PC-3 (cell line): Measurements from ENCODE around the gene TJAP1. TPM values are rescaled to one million over a fixed set of nuclear protein-coding genes. Genes with fewer than 3 reads are reported as not detected.

Experiments used
- ATAC-seq: fragments of 200-7000 bp; cut with Tn5 transposase; 2 replicates; pipeline ENCODE4 v1.9.1; 2020; ENCODE audit warnings: mild to moderate bottlenecking, moderate library complexity
- BruUV-seq: library from RNA; stranded (reverse); fragments of 400-500 nt; replicated peaks from 2 replicates; lab custom pipeline; 2021; lab: Mats Ljungman, UMichigan
- CTCF ChIA-PET: fragments of 300-600 bp; sonication (Branson Sonifier 250); formaldehyde crosslinking; loops from one replicate; lab custom pipeline; 2022; ENCODE audit warnings: antibody characterized with exemption; lab: Charles Lee
- POLR2A ChIA-PET: fragments of 300-600 bp; sonication (Branson Sonifier 250); formaldehyde crosslinking; loops from one replicate; lab custom pipeline; 2022; ENCODE audit warnings: antibody characterized with exemption; ENCODE audit not compliant: unreplicated experiment; lab: Charles Lee
- DNase-seq: peaks from one replicate; pipeline ENCODE4 v3.0.0-alpha.2; 2015
- H2AFZ ChIP-seq: fragments of 300-600 bp; sonication (generic); 2 replicates; pipeline ENCODE4 v1.6.0; 2016; ENCODE audit warnings: antibody characterized with exemption, low read length
- H3F3A ChIP-seq: fragments of 300-600 bp; sonication (generic); one replicate; pipeline ENCODE4 v1.6.0; 2017; ENCODE audit warnings: antibody characterized with exemption, low read length, control low read depth, mild to moderate bottlenecking; ENCODE audit not compliant: unreplicated experiment
- H3K27ac ChIP-seq: fragments of 300-600 bp; sonication (generic); 2 replicates; pipeline ENCODE4 v1.5.1; 2016; ENCODE audit warnings: mild to moderate bottlenecking, low read length
- H3K27me3 ChIP-seq: fragments of 300-600 bp; sonication (generic); 2 replicates; pipeline ENCODE4 v1.6.1; 2016; ENCODE audit warnings: low read length, mixed read lengths
- H3K36me3 ChIP-seq: fragments of 300-600 bp; sonication (generic); 2 replicates; pipeline ENCODE4 v1.6.1; 2016; ENCODE audit warnings: low read depth, mixed run types, low read length, mixed read lengths
- H3K4me1 ChIP-seq: fragments of 300-600 bp; sonication (generic); 2 replicates; pipeline ENCODE4 v1.5.1; 2016; ENCODE audit warnings: low read length; ENCODE audit not compliant: insufficient read depth
- H3K4me2 ChIP-seq: fragments of 300-600 bp; sonication (generic); 2 replicates; pipeline ENCODE4 v1.6.0; 2016; ENCODE audit warnings: low read length
- H3K4me3 ChIP-seq: fragments of 300-600 bp; sonication (generic); 2 replicates; pipeline ENCODE4 v1.5.1; 2016; ENCODE audit warnings: mild to moderate bottlenecking, low read length, mixed read lengths
- H3K79me2 ChIP-seq: fragments of 300-600 bp; sonication (generic); 2 replicates; pipeline ENCODE4 v1.6.1; 2017; ENCODE audit warnings: low read length, mixed read lengths
- H3K9ac ChIP-seq: fragments of 300-600 bp; sonication (generic); 2 replicates; pipeline ENCODE4 v1.6.0; 2016; ENCODE audit warnings: mild to moderate bottlenecking, low read length
- H3K9me2 ChIP-seq: fragments of 300-600 bp; sonication (generic); replicated peaks from 2 replicates; pipeline ENCODE4 v1.6.1; 2016; ENCODE audit warnings: mixed run types, low read length, mixed read lengths
- H3K9me3 ChIP-seq: fragments of 300-600 bp; sonication (generic); 2 replicates; pipeline ENCODE4 v1.6.1; 2016; ENCODE audit warnings: low read length, mixed read lengths
- H4K20me1 ChIP-seq: fragments of 300-600 bp; sonication (generic); 2 replicates; pipeline ENCODE4 v1.6.1; 2016; ENCODE audit warnings: low read length, mixed read lengths
- CTCF ChIP-seq: fragments of 300-600 bp; sonication (generic); conservative IDR thresholded peaks from 2 replicates; pipeline ENCODE4 v1.5.1; 2017; ENCODE audit warnings: antibody characterized with exemption, low read depth, mild to moderate bottlenecking, low read length
- EZH2 ChIP-seq: fragments of 300-600 bp; sonication (generic); IDR thresholded peaks from one replicate; pipeline ENCODE4 v1.6.1; 2017; ENCODE audit warnings: antibody characterized with exemption, mild to moderate bottlenecking, low read length; ENCODE audit not compliant: unreplicated experiment
- EZH2phosphoT487 ChIP-seq: fragments of 300-600 bp; sonication (generic); IDR thresholded peaks from 2 replicates; pipeline ENCODE4 v1.6.1; 2018; ENCODE audit warnings: mild to moderate bottlenecking, antibody characterized with exemption, low read length, borderline replicate concordance
- intact Hi-C: fragments of 100-400 bp; cut with micrococcal nuclease; formaldehyde crosslinking; loops from 2 replicates; pipeline ENCODE4 v1.9.0; 2023
- total RNA-seq: library from RNA; depleted of rRNA; stranded (reverse); fragments of >200 nt; gene quantifications from 2 replicates; pipeline ENCODE4 v1.2.3, GENCODE V29; 2014

The TJAP1 gene
- total RNA-seq, 1 experiment from 2014 or later: 28.5 TPM

DNA sequence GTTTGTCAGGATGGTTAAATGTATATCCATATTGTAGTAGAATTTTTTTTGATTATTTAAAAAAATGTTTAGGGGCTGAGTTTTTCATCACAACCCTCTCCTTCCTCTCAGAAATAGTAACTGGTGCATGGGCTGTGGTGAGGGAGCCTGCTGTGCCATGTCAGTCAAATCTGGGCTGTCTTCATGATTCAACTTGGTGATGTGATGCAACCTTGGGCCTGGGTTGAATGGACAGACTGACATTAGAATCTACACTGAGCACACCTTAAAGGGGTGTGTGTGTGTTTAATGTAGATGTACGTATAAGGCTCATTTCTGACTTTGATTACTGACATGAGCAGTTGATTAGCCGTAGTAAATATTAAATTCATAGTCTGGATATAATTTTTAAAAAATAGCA, 3.7 kb downstream of the TJAP1 start:
- TF ChIP-seq CTCF: no peak
- no peak for TF ChIP-seq EZH2phosphoT487
- TF ChIP-seq EZH2: no peak
- H3K4me2 ChIP-seq: peak overlapping the region; percentile 68
- no peak overlapping the region for H3K9ac ChIP-seq
- no peaks in the 10 kb centered on the region for H4K20me1 ChIP-seq
- CTCF ChIA-PET: no interaction called here
- peaks cover 74% of the 10 kb centered on the region for H3K79me2 ChIP-seq
- peaks cover 44% of the 10 kb centered on the region for H3K4me1 ChIP-seq
- no peaks in the 10 kb centered on the region for H3F3A ChIP-seq
- H3K27me3 ChIP-seq: no peaks in the 10 kb centered on the region
- H3K9me2 ChIP-seq: no peaks in the 10 kb centered on the region
- H2AFZ ChIP-seq: no peak overlapping the region
- no peaks in the 10 kb centered on the region for H3K36me3 ChIP-seq
- H3K4me3 ChIP-seq: no peak overlapping the region
- DNase-seq: peak; percentile 54
- TSS peak; percentile 86 for BruUV-seq
- intact Hi-C loops: no loop called here
- POLR2A ChIA-PET: no interaction called here
- ATAC-seq: peak; percentile 29; the same call in 1 of the 2 replicates
- H3K27ac ChIP-seq: peak overlapping the region; percentile 33
- H3K9me3 ChIP-seq: no peaks in the 10 kb centered on the region

GRCh38 chr6:43481591-43482236, 4.3 kb downstream of the TJAP1 start:
- Histone ChIP-seq H3K36me3 (no peaks in the 10 kb centered on the region), H3K9me2 (no peaks in the 10 kb centered on the region), H3K27me3 (no peaks in the 10 kb centered on the region), H3K4me3 (no peak overlapping the region), H4K20me1 (no peaks in the 10 kb centered on the region), H2AFZ (no peak overlapping the region), H3K4me1 (peaks cover 43% of the 10 kb centered on the region), H3K9me3 (no peaks in the 10 kb centered on the region), H3K4me2 (peak overlapping the region; percentile 68), H3F3A (no peaks in the 10 kb centered on the region), H3K27ac (peak overlapping the region; percentile 33), H3K9ac (no peak overlapping the region), H3K79me2 (peaks cover 76% of the 10 kb centered on the region)
- POLR2A ChIA-PET: no interaction called here
- ATAC-seq (peak; percentile 89), DNase-seq (peak; percentile 88)
- TF ChIP-seq EZH2: no peak
- TF ChIP-seq CTCF: no peak
- no peak for TF ChIP-seq EZH2phosphoT487
- intact Hi-C loops: no loop called here
- no TSS peak for BruUV-seq
- CTCF ChIA-PET: no interaction called here

DNA sequence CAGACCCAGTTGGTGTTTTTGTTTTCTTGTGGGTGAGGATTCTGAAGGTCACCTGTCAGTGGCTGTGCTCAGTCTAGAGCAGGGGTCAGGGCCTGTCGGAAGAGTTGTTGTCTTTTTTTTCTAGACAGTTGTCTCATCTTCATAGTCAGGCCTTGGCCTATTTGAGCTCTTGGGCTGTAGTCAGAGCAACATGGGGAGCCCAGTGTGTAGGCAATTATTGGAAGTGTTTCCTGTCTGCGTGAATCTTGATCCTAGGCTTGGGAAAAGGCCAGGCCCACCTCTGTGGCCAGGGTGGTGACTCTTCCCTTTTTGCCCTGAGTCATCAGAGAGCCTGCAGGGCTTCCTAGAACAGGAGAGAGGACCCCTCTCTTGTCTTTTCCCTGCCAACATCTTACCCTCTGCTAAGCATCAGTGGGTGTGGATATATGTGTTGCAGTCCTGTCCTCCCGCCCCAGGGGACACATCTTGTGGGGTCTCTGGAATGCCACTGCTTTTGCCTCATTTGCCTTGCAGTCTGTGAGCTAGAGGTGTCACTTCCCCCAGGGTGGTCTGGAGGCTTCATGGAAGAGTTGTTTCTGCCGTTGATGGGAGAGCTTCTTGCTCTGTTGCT, 11.4 kb downstream of the TJAP1 start:
- no peak for TF ChIP-seq EZH2
- TF ChIP-seq CTCF: no peak
- no peak for TF ChIP-seq EZH2phosphoT487
- no peaks in the 10 kb centered on the region for H3K4me1 ChIP-seq
- H3K9ac ChIP-seq: no peak overlapping the region
- ChIA-PET POLR2A (no interaction called here), CTCF (no interaction called here)
- no peak overlapping the region for H3K27ac ChIP-seq
- no peaks in the 10 kb centered on the region for H3F3A ChIP-seq
- H3K79me2 ChIP-seq: peaks cover 58% of the 10 kb centered on the region
- no peak overlapping the region for H2AFZ ChIP-seq
- ATAC-seq (peak; percentile 41; the same call in 1 of the 2 replicates), DNase-seq (peak; percentile 31)
- intact Hi-C loops: no loop called here
- H3K4me2 ChIP-seq: no peak overlapping the region
- H3K9me3 ChIP-seq: no peaks in the 10 kb centered on the region
- no peaks in the 10 kb centered on the region for H3K36me3 ChIP-seq
- H3K27me3 ChIP-seq: no peaks in the 10 kb centered on the region
- H3K9me2 ChIP-seq: no peaks in the 10 kb centered on the region
- no peak overlapping the region for H3K4me3 ChIP-seq
- no TSS peak for BruUV-seq
- H4K20me1 ChIP-seq: peaks cover 6% of the 10 kb centered on the region; the same call in 1 of the 2 replicates
